IPS-18c (cell line): Measurements from ENCODE around the gene SART3.
"Not testable (repeated sequence)": the region's sequence is repeated elsewhere in the genome, so short reads cannot be mapped to it uniquely, and the experiment has no call there.

Experiments
- H3K4me3 ChIP-seq: 2 replicates; pipeline ENCODE4 v1.7.0; 2013; ENCODE audit warnings: low read depth, mild to moderate bottlenecking, low read length, moderate library complexity; ENCODE audit not compliant: insufficient read depth
- H3K9me3 ChIP-seq: one replicate; pipeline ENCODE4 v1.6.1; 2013; ENCODE audit warnings: mild to moderate bottlenecking, low read length, moderate library complexity; ENCODE audit not compliant: control insufficient read depth, insufficient read depth

Gene SART3

GRCh38 chr12:108491256-108491655 is 69.7 kb downstream of the SART3 start:
- Histone ChIP-seq H3K9me3 (no peaks in the 10 kb centered on the region), H3K4me3 (no peak overlapping the region)

DNA sequence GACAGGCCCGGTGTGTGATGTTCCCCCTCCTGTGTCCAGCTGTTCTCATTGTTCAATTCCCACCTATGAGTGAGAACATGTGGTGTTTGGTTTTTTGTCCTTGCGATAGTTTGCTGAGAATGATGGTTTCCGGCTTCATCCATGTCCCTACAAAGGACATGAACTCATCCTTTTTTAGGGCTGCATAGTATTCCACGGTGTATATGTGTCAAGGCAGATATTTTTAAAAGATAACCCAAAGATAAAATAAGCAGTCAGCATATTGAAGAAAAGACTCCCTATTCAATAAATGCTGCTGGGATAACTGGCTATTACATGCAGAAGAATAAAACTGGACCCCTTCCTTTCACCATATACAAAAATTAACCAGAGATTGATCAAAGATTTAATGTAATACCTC is 73.9 kb downstream of the SART3 start:
- not testable (repeated sequence) for H3K4me3 ChIP-seq, H3K9me3 ChIP-seq

DNA sequence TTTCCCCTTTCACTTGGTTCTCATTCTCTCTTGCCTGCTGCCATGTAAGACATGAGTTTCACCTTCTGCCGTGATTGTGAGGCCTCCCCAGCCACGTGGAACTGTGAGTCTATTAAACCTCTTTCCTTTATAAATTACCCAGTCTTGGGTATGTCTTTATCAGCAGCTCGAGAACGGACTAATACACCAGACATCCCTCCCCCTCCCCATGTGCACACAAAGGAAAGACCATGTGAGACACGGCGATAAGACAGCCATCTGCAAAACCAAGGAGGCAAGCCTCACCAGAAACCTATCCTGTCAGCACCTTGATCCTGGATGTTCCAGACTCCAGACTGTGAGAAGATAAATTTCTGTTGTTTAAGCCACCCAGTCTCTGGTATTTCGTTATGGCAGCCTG is 75.6 kb downstream of the SART3 start:
- H3K4me3 ChIP-seq, H3K9me3 ChIP-seq: not testable (repeated sequence)

- Histone ChIP-seq H3K4me3 (no peak overlapping the region), H3K9me3 (peaks cover 2% of the 10 kb centered on the region)
Observed at GRCh38 chr12:108484845-108485244, 76.1 kb downstream of the SART3 start.

DNA sequence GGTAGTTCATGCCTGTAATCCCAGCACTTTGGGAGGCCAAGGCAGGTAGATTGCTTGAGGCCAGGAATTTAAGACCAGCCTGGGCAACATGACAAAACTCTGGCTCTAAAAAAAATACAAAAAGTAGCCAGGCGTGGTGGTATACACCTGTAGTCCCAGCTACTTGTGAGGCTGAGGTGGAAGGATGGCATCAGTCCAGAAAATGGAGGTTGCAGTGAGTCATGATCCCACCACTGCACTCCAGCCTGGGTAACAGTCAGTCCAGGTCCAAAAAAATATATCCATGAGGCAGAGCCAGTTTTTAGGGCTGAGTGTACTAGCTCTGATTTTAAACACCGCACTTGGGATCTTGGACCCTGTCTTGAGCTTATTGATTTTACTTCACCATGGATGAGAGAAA is 76.5 kb downstream of the SART3 start:
- H3K4me3 ChIP-seq = no peak overlapping the region
- H3K9me3 ChIP-seq = peaks cover 2% of the 10 kb centered on the region

DNA sequence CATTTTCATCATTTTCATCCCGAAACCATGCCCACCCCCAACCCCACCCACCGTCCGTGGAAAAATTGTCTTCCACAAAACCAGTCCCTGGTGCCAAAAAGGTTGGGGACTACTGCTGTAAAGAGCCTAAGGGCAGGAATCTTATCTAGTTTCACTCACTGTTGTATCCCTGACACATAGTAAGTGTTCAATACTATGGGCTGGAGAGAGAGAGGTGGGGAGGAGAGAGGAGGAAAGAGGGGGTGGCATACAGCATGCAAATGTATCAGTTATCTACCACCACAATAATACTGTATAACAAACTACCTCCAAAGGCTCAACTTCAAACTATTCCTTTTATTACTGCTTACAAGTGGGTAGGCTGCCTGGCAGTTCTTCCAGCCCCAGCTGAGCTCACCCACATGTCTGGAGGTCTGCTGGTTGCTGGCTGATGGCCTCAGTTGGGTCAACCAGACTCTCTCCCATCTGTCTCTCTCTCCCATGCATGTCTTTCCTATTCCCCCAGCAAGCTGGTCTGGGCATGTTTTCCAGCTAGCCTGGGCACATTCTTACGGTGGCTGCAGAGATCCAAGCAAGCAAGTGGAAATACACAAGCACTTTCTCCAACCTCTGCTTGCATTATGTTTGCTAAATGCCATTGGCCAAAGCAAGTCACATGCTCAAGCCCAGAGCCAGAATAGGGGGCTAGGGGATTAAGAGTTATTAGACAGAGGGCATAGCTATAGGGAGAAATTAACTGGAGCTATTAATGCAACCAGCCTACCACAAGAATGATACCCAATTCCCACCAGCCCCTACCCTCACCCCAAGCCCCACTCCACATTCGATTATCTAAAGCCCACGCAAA is 77.5 kb downstream of the SART3 start:
- H3K4me3 ChIP-seq = no peak overlapping the region; the same call in 1 of the 2 replicates
- H3K9me3 ChIP-seq = peaks cover 2% of the 10 kb centered on the region

- Histone ChIP-seq H3K9me3 (peaks cover 2% of the 10 kb centered on the region), H3K4me3 (no peak overlapping the region; the same call in 1 of the 2 replicates)
Observed at GRCh38 chr12:108482717-108483212, 78.2 kb downstream of the SART3 start.

DNA sequence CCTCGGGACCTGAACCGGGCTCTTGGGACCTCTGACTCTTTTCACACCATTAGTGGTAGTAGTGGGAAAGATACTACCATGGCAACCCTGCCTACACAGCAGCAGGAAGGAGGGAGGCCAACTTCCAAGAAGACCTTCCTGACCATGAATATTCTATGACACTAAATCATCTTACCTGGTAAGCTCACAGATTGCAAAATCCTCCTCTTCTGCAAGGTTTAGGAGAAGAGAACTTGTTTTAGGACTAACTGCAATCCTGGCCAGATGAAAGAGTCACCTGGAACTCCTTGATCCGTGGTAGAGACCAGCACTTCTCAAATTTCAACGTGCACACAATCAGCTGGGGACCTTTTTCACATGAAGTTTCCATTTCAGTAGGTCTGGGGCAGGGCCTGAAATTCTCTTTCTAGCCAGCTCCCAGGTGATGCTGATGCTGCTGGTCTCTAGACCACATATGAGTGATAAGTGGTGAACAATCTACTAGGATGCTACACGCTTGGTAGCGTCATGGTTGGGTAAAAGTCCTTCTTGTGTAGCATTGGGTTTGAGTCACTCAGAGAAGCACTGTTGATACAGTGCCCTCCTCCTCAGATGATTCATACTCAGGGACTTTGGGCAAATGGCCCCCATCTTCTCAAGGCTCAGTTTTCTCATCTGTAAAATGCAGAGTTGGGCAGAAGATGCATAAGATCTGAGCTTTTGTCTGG is 81.5 kb downstream of the SART3 start:
- Histone ChIP-seq H3K9me3 (peaks cover 1% of the 10 kb centered on the region), H3K4me3 (no peak overlapping the region)

DNA sequence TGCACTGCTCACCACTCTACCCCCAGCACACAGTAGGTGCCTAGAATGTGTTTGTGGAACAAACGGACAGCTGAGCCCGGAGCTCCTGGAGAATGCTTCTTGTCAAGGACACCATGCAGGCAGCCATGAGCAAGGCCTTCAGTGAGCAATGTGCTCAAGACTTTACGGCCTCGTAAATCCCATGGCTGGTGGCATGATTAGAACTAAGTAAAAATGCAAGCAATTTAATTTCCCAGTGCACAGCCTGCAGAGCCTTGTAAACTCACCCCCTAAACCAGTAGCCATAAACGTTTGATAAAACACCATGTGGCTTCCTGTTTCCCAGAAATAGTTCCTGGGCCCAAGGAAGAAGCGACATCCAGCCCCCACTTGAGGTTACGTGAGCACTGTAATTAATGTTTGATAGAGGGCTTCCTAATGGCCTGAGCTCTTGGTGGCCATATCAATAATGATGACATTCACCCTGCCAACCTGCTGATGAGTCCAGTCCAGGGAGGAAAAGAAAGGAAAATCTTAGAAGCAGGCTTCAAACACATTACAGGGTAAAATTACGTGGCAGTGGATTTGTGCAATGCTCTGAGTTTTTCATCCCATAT is 82.3 kb downstream of the SART3 start:
- Histone ChIP-seq H3K4me3 (no peak overlapping the region), H3K9me3 (no peaks in the 10 kb centered on the region)

- H3K4me3 ChIP-seq = no peak overlapping the region
- H3K9me3 ChIP-seq = no peaks in the 10 kb centered on the region
Observed at GRCh38 chr12:108477881-108478259, 83.1 kb downstream of the SART3 start.

DNA sequence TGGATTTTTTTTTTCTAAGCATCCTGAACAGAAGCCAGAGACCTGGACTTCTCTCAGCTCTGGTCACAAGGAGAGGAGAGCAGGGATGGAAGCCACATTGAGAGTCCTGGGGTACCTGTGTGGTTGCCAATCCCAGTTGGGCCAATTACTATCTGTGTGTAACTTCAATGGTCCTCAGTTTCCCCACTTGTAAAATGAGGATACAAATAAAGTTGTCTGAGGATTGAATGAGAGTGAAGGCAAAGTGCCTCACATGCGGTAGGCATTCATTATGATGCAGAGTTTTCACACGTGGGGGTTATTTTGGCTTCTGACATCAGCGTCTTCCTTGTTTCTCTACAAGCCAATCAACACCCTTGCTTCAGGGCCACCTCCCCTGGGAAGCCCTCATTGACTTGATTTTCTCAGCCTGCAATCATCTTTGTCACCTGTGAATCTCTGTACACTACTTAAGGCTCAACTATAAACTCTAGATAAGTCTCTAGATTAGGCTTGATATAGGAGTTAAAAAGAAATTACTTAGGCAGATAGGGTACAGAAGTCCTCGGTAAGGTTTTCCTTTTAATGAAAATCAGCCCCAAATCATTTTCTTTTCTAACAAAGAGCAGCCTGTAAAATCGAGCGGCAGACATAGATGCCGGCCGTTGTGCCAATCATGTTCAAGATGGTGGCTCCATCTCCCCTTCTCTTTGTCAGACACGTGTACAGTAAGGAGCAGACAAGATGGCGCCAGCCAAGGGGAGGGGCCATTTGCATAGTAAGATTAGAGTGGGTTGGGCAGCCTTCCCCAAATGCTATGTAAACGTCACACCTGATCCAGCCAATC is 83.7 kb downstream of the SART3 start:
- no peak overlapping the region for H3K4me3 ChIP-seq
- H3K9me3 ChIP-seq = no peaks in the 10 kb centered on the region

DNA sequence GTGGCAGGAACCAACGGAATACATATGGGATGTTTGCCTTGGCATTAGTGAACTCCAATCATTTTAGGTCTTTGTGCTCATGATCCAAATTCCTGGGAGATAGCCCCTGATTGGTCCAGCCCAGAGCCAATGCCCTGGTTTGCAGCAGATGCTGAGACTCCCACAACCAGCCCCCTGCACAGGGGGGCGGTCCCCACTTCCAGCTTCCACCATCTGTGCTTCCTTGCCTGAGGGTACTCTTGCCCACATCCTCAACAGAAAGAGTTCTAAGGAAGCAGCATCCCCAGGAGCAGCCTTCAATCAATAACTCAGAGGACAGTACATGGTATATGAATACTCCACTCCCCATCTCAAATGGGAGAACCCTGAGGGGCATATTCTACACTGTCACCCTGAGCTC is 85.6 kb downstream of the SART3 start:
- Histone ChIP-seq H3K4me3 (no peak overlapping the region), H3K9me3 (no peaks in the 10 kb centered on the region)

- Histone ChIP-seq H3K9me3 (no peaks in the 10 kb centered on the region), H3K4me3 (no peak overlapping the region)
Observed at GRCh38 chr12:108473400-108474055, 87.4 kb downstream of the SART3 start.
